Measurements from ENCODE around the gene ZMIZ2. TPM values are rescaled to one million over a fixed set of nuclear protein-coding genes. Genes with fewer than 3 reads are reported as not detected.
"Not testable (repeated sequence)": the region's sequence is repeated elsewhere in the genome, so short reads cannot be mapped to it uniquely, and the experiment has no call there.

The ZMIZ2 gene
- total RNA-seq, 1 experiment from 2014 or later, result 100 TPM

DNA sequence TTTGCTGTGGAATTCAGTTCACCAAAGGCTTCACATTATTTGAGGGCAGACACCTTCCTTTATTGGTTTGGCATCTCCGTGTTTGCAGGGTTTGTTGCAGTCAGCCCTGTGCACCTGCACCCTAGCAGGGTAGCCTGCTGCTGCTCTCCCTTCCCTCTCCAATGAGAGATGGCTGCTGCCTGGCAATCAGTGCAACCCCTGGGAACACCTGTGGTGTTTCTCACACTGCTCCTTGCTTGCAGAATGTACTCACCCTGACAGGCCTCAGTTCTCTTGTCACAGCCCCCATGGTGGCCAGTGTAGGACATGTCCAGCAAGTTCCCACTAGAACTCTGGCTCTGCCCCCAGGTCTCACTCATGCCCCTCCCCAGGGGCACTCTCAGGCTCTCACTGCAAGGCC is 35.7 kb downstream of the ZMIZ2 start:
- no peak overlapping the region for H3K4me3 Mint-ChIP-seq (ENCODE audit: unreplicated experiment)
- peaks cover 5% of the 10 kb centered on the region for H3K36me3 Mint-ChIP-seq (ENCODE audit: insufficient read depth, unreplicated experiment)
- H3K27ac Mint-ChIP-seq (ENCODE audit: low read depth, unreplicated experiment), result no peak overlapping the region
- CTCF ChIA-PET, result interaction anchor here (0.6 kb wide), 1 partner anchor 35 kb away, joined by 3 read pairs; no protein-coding TSS in a partner anchor
- no peaks in the 10 kb centered on the region for H3K27me3 Mint-ChIP-seq (ENCODE audit: insufficient read depth, unreplicated experiment)
- no peaks in the 10 kb centered on the region for H3K4me1 Mint-ChIP-seq (ENCODE audit: insufficient read depth, unreplicated experiment)
- POLR2A ChIA-PET, result no interaction called here
- TF ChIP-seq CTCF (IDR thresholded peaks at IDR 0.05; ENCODE audit: unreplicated experiment), result no peak
- BruUV-seq (replicated peaks), result no TSS peak
- peaks cover 8% of the 10 kb centered on the region for H3K9me3 Mint-ChIP-seq (ENCODE audit: unreplicated experiment)
- intact Hi-C loops (cut with micrococcal nuclease), result no loop called here
- DNase-seq (ENCODE audit: unreplicated experiment), result no peak

DNA sequence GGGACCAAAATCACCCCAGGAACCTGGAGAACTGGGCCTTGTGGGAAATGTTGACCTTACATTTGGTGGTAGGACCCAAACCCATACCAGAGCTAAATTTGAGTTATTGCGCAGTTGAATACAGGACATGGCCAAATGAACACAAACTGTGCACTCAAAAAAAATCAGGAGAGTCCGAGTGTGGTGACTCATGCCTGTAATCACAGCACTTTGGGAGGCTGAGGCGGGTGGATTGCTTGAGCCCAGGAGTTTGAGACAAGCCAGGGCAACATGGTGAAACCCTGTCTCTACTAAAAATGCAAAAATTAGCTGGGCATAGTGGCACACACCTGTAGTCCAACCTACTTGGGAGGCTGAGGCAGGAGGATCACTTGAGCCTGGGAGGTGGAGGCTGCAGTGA is 36.6 kb downstream of the ZMIZ2 start:
- H3K27ac Mint-ChIP-seq (ENCODE audit: low read depth, unreplicated experiment); H3K4me1 Mint-ChIP-seq (ENCODE audit: insufficient read depth, unreplicated experiment); POLR2A ChIA-PET; H3K9me3 Mint-ChIP-seq (ENCODE audit: unreplicated experiment); H3K27me3 Mint-ChIP-seq (ENCODE audit: insufficient read depth, unreplicated experiment); BruUV-seq (replicated peaks); H3K4me3 Mint-ChIP-seq (ENCODE audit: unreplicated experiment); H3K36me3 Mint-ChIP-seq (ENCODE audit: insufficient read depth, unreplicated experiment); intact Hi-C loops (cut with micrococcal nuclease); DNase-seq (ENCODE audit: unreplicated experiment): not testable (repeated sequence)
- CTCF ChIA-PET, result interaction anchor here (0.6 kb wide), 1 partner anchor 11 kb away, joined by 4 read pairs; no protein-coding TSS in a partner anchor

- Mint-ChIP-seq H3K36me3 (ENCODE audit: insufficient read depth, unreplicated experiment) (peaks cover 12% of the 10 kb centered on the region), H3K4me1 (ENCODE audit: insufficient read depth, unreplicated experiment) (no peaks in the 10 kb centered on the region)
- CTCF ChIA-PET, result no interaction called here
These were observed 38.4 kb downstream of the ZMIZ2 start for GRCh38 chr7:44787041-44787440.

DNA sequence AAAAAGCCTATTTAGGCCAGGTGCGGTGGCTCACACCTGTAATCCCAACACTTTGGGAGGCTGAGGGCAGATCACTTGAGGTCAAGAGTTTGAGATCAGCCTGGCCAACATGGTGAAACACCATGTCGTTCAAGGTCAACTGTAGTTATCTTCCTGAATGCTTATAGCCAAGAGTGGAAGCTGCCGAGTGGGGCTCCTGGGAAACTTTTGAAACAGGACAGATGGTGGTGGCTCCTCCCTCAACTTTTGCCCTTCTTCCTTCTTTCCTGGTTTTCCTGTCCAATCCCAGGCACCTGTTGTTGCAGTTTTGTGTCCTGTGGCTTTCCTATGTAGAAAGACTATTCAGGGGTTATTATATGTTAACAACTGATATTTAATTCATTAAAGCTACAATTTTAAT is 39.1 kb downstream of the ZMIZ2 start:
- no peak for DNase-seq (ENCODE audit: unreplicated experiment)
- Mint-ChIP-seq H3K4me3 (ENCODE audit: unreplicated experiment) (no peak overlapping the region), H3K36me3 (ENCODE audit: insufficient read depth, unreplicated experiment) (peaks cover 12% of the 10 kb centered on the region), H3K27ac (ENCODE audit: low read depth, unreplicated experiment) (no peak overlapping the region), H3K4me1 (ENCODE audit: insufficient read depth, unreplicated experiment) (no peaks in the 10 kb centered on the region), H3K27me3 (ENCODE audit: insufficient read depth, unreplicated experiment) (no peaks in the 10 kb centered on the region), H3K9me3 (ENCODE audit: unreplicated experiment) (peaks cover 8% of the 10 kb centered on the region)
- POLR2A ChIA-PET, result interaction anchor here (0.7 kb wide), 1 partner anchor 182 kb away, joined by 3 read pairs; no protein-coding TSS in a partner anchor
- TF ChIP-seq CTCF (IDR thresholded peaks at IDR 0.05; ENCODE audit: unreplicated experiment), result no peak
- CTCF ChIA-PET, result interaction anchor here (0.6 kb wide), 1 partner anchor 49 kb away, joined by 3 read pairs; no protein-coding TSS in a partner anchor
- intact Hi-C loops (cut with micrococcal nuclease), result no loop called here
- BruUV-seq (replicated peaks), result no TSS peak

More at GRCh38 chr7:44787041-44787440, 38.4 kb downstream of the ZMIZ2 start:
- POLR2A ChIA-PET, result interaction anchor here (0.7 kb wide), 1 partner anchor 181 kb away, joined by 3 read pairs; no protein-coding TSS in a partner anchor
- no peak for TF ChIP-seq CTCF (IDR thresholded peaks at IDR 0.05; ENCODE audit: unreplicated experiment)
- H3K27me3 Mint-ChIP-seq (ENCODE audit: insufficient read depth, unreplicated experiment), result no peaks in the 10 kb centered on the region
- intact Hi-C loops (cut with micrococcal nuclease), result no loop called here
- peaks cover 8% of the 10 kb centered on the region for H3K9me3 Mint-ChIP-seq (ENCODE audit: unreplicated experiment)
- no peak overlapping the region for H3K4me3 Mint-ChIP-seq (ENCODE audit: unreplicated experiment)
- BruUV-seq (replicated peaks), result no TSS peak
- no peak for DNase-seq (ENCODE audit: unreplicated experiment)
- no peak overlapping the region for H3K27ac Mint-ChIP-seq (ENCODE audit: low read depth, unreplicated experiment)

- no peak for DNase-seq (ENCODE audit: unreplicated experiment)
- no TSS peak for BruUV-seq (replicated peaks)
- H3K27me3 Mint-ChIP-seq (ENCODE audit: insufficient read depth, unreplicated experiment), result no peaks in the 10 kb centered on the region
- intact Hi-C loops (cut with micrococcal nuclease), result loop anchor here (10.0 kb wide), 2 partner anchors 45 to 95 kb away; partner anchors contain the start of gene ZMIZ2
- no peak for TF ChIP-seq CTCF (IDR thresholded peaks at IDR 0.05; ENCODE audit: unreplicated experiment)
- H3K27ac Mint-ChIP-seq (ENCODE audit: low read depth, unreplicated experiment), result no peak overlapping the region
- H3K4me1 Mint-ChIP-seq (ENCODE audit: insufficient read depth, unreplicated experiment), result no peaks in the 10 kb centered on the region
- POLR2A ChIA-PET, result interaction anchor here (0.7 to 1.0 kb wide), 2 partner anchors 19 to 150 kb away, joined by 3 read pairs; no protein-coding TSS in a partner anchor
- peaks cover 8% of the 10 kb centered on the region for H3K36me3 Mint-ChIP-seq (ENCODE audit: insufficient read depth, unreplicated experiment)
- H3K9me3 Mint-ChIP-seq (ENCODE audit: unreplicated experiment), result no peaks in the 10 kb centered on the region
- H3K4me3 Mint-ChIP-seq (ENCODE audit: unreplicated experiment), result no peak overlapping the region
- CTCF ChIA-PET, result no interaction called here
These were observed 41.3 kb downstream of the ZMIZ2 start for GRCh38 chr7:44789990-44790389.
